GM23338 (cell line): ENCODE data around the gene HDHD2.

Experiments used
- EZH2 ChIP-seq: fragments of 200-600 bp; sonication (generic); IDR thresholded peaks from one replicate; pipeline ENCODE4 v1.8.0; 2017; ENCODE audit warnings: antibody characterized with exemption, mild to moderate bottlenecking, low read depth; ENCODE audit not compliant: unreplicated experiment
- JUNB ChIP-seq: IDR thresholded peaks from one replicate; pipeline ENCODE4 v1.6.1; 2016; ENCODE audit warnings: antibody characterized with exemption; ENCODE audit not compliant: unreplicated experiment
- POLR2AphosphoS5 ChIP-seq: IDR thresholded peaks from 2 replicates; pipeline ENCODE4 v1.6.1; 2016; ENCODE audit warnings: antibody characterized with exemption, low read depth
- TF ChIP-seq, protein P1 (sequence below), 2 experiments: fragments of 200-600 bp in 1 of 2; sonication (generic) in 1 of 2; conservative IDR thresholded peaks; 2 replicates each; pipeline versions ENCODE4 v1.5.1 to v1.6.1; 2016 to 2017; ENCODE audit warnings: antibody characterized with exemption in 2 of 2, low read depth in 2 of 2, mild to moderate bottlenecking in 2 of 2, moderate library complexity in 1 of 2
- TF ChIP-seq, protein P2 (sequence below): IDR thresholded peaks from 2 replicates; pipeline ENCODE4 v1.6.1; 2016; ENCODE audit warnings: antibody characterized with exemption

- TF ChIP-seq, protein P1, sequence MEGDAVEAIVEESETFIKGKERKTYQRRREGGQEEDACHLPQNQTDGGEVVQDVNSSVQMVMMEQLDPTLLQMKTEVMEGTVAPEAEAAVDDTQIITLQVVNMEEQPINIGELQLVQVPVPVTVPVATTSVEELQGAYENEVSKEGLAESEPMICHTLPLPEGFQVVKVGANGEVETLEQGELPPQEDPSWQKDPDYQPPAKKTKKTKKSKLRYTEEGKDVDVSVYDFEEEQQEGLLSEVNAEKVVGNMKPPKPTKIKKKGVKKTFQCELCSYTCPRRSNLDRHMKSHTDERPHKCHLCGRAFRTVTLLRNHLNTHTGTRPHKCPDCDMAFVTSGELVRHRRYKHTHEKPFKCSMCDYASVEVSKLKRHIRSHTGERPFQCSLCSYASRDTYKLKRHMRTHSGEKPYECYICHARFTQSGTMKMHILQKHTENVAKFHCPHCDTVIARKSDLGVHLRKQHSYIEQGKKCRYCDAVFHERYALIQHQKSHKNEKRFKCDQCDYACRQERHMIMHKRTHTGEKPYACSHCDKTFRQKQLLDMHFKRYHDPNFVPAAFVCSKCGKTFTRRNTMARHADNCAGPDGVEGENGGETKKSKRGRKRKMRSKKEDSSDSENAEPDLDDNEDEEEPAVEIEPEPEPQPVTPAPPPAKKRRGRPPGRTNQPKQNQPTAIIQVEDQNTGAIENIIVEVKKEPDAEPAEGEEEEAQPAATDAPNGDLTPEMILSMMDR (conservative IDR thresholded peaks at IDR 0.05; ENCODE audit: low read depth in 2 of 2): no peak
- peak; percentile 95 for TF ChIP-seq POLR2AphosphoS5
- TF ChIP-seq EZH2: no peak
- TF ChIP-seq, protein P2, sequence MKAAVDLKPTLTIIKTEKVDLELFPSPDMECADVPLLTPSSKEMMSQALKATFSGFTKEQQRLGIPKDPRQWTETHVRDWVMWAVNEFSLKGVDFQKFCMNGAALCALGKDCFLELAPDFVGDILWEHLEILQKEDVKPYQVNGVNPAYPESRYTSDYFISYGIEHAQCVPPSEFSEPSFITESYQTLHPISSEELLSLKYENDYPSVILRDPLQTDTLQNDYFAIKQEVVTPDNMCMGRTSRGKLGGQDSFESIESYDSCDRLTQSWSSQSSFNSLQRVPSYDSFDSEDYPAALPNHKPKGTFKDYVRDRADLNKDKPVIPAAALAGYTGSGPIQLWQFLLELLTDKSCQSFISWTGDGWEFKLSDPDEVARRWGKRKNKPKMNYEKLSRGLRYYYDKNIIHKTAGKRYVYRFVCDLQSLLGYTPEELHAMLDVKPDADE: peak; percentile 14; the same call in 1 of the 2 replicates
- no peak for TF ChIP-seq JUNB
These were observed at the start of gene HDHD2 for GRCh38 chr18:47150029-47150823.
